Stomach (tissue), 4 donors: ENCODE results near the gene SDCCAG8.

Source experiments
- CTCF ChIP-seq, 7 experiments: fragments of 450-650 bp in 4 of 7; fragments of 200-600 bp in 3 of 7; sonication (generic) in 3 of 7; IDR thresholded peaks; one replicate each; pipeline ENCODE4 v1.5.1; 2016 to 2019; ENCODE audit warnings: antibody characterized with exemption in 7 of 7, control low read depth in 2 of 7, mild to moderate bottlenecking in 1 of 7
- EP300 ChIP-seq: sonication (generic); formaldehyde crosslinking; IDR thresholded peaks from one replicate; pipeline ENCODE4 v1.6.1; 2017; ENCODE audit warnings: antibody characterized with exemption

GRCh38 chr1:243435836-243436235 is 180.0 kb downstream of the SDCCAG8 start:
- TF ChIP-seq CTCF (IDR thresholded peaks at IDR 0.05): no peak
- no peak for TF ChIP-seq EP300
